NCI-H82 treated with DMSO at 0.1 percent for 48 hours (cell line): ENCODE measurements around the gene FOXRED1.
A peak's percentile ranks its signal among the peaks of the same experiment; 100 is the strongest.

Source experiments
- DNase-seq: peaks from one replicate; lab custom pipeline; 2025; ENCODE audit not compliant: unreplicated experiment; lab: John Stamatoyannopoulos, UW

The FOXRED1 gene

DNA sequence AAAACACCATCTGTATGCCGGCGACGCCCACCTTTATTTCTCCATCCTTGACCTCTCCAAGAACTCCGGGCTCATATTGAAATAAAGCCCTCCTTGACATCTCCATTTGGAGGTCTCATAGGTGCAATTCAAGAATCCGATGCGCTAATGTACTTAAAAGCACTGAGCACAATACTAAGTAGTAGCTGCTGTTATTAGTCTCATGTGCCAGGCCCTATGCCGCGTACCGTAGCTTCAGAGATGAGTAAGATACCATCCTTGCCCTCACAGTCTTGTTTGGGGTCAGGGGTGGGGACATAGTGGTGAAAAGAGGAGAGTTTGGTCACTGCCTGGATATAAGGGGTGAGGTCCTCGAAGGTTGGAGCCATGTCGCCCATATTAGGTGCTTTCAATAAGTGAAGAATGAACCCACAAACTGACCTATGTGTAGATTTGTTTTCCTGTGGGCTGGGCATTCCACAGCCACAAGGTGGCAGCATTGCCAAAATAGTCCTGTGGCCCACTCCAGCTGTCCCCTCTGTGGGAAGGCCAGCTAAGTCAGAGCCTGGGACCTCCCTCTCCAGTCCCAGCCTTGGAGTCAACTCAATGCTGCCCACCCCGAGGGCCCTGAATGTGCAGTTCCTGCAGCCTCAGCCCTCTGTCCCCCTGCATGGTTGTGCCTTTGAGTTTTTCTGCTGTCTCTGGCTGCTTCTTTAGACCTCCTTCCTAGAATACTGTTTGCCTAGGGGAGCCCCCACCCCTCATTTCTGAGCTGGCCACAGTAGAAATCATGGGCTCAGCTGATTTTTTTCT is 41.4 kb downstream of the FOXRED1 start:
- DNase-seq = peak; percentile 4

DNA sequence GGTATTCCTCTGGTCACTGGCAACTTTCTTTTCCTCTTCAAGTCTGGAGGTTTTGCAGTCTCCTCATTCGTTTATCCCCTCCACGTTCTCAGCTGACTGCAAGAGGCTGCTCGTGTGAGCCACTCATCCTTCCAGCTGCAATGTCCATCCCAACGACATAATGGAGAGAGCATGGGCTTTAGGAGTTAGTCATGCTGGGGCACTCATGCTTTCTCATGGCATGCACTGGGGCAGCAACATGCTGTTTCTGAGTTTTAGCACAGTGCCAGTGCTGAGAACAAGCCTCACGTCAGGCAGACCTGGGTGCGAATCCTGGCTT is 42.0 kb downstream of the FOXRED1 start:
- no peak for DNase-seq

DNA sequence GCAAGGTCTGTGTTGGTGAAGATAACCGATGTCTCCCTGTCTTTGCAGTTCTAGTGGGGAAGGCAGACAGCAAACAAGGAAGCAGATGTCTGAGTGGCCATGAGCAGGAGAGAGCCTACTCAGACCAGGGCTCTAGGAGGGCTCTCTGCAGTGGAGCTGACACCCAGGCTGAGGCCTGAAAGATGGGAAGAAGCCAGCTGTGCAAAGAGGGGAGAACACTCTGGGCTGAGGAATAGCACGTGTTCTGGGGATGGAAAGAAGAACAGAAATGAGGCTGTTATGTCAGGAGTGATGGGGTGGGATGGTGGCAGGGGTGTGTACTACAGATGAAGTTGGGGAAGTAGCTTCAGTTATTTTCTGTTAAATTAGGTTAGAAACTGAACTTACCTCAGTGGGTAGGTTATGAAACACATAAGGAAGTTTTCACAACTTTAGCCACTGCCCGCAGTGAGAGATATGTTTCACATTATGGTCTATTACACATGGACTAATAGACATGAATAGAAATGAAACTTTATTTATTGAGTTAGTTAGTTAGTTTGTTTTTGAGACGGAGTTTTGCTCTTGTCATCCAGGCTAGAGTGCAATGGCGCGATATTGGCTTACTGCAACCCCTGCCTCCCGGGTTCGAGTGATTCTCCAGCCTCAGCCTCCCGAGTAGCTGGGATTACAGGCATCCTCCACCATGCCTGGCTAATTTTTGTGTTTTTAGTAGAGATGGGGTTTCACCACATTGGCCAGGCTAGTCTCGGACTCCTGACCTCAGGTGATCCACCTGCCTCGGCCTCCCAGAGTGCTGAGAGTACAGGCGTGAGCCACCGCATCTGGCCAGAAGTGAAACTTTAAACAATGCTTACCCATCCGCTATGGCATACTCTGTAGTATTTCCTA is 42.7 kb downstream of the FOXRED1 start:
- no peak for DNase-seq

DNA sequence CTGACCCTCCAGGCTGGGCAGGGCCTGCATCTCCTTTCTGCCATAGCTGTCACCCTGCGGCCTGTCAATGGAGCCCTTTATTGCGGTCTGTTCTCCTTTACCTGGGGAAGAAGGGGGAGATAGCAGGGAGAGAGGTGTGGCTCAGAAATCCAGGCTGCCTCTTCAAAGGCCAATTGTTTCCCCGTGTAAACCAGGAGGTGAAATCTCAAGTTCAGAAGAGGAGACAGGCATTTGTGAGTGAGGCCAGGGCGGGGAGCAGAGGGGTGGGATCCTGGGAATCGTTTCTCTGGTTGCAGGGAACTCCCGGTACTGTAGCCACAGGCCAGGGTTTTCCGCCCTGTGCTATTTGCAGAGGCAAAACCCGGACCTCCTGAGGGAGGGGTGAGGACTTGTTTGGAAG is 44.0 kb downstream of the FOXRED1 start:
- DNase-seq = no peak

DNA sequence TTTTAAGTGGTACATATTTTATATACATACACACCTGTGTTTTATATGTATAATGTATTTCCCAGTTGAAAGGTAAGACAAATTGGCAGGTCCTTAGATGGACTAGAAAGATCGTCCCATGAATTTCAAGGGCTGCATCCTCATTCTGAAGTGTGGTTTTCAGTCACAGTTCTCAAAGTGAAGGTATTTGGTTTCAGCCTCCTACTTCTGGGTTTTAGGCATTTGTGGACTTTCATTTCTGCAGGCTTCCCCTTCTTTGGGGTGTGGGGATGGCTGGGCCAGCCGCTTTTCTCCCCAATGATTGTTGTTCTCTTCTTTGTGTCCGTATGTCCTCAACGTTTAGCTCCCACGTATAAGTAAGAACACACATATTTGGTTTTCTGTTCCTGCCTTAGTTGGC is 44.9 kb downstream of the FOXRED1 start:
- DNase-seq = no peak

DNA sequence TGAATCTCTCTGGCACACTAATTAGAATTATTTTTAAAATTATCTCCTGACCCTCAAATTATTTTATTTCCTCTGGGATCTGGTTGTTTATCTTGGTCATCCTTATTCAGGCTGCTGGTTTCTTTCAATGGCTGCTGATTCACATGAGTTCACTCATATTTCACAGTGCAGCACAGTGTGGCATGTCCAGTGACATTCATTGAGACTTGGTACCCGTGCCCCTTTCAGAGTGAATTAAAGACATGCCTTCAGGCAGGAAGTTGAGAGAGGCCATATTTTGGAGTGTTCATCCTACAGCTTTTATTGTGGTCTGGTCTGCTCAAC is 48.4 kb downstream of the FOXRED1 start:
- DNase-seq = no peak

DNA sequence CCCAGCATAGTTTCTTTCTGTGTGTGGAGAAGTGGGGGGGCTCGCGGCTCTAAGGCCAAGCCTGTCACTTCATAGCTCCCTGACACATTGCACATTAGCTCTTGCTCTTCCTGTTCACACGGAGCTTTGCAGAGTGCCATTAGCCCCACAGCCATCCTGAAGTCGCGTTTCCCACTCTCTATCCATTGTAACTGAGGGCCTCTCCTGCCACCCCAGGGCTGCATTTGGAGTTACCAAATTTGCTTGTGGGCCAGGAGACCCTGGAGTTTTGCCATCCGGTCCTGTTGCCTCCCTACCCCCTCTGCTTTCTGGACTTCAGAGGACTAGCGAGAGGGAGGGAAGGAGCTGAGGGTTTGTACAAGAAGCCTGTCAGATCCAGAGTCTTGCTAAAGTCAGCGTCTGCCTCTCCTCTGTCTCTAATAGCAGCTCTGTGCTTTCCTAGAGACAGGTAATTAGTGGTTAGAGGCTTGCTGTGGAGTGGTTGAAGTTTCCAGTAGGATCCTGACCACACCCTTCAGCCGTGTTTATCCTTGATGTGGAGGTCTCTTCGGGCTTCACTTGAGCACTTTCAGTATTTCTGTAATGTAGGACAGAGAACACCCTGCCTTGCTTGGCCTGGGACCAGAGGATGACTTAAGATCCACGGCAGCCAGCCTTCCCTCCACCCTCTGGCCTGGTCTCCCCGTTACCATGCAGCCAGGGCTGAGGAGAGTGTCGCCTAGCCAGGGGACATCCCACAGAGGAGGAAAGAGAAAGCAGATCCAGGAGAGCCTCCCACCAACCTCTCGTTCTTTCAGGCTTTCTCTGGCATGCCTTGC is 49.0 kb downstream of the FOXRED1 start:
- no peak for DNase-seq

DNA sequence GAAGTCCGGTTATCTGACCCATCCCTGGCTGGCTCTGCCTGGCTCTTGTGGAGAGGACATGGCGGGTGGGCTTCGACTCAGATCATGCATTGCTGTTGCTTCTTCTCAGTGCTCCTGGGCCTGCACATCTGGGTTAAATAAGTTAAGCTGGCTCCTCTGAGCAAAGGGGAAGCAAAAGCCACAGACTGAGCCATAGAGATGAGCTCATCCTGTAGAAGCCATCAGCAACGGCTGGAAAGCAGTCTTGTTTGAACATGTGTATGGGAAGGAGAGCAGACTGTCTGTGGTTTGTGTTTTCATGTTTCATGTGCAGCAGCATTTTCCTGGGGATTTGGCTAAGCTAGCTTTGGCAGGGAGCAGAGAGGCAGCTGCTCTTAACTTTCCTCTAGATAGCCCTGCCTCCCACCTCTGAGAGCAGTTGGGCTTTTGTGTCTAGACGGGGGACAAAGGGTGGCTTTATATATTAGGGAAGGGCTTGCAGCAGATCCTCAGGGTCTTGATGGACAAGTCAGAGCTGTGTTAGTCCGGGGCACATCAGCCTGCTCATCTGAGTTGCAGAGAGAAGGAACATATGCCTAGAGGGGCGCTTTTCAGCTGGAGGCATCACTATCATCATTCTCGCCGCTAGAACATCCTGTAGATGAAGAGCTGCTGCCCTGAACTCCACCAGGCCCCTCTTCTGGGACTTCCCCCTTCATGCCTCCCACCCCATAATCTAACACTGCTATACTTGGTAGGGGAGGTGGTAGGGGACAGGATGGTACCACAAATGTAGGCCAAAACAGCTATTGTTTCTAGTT is 49.8 kb downstream of the FOXRED1 start:
- DNase-seq = no peak

DNA sequence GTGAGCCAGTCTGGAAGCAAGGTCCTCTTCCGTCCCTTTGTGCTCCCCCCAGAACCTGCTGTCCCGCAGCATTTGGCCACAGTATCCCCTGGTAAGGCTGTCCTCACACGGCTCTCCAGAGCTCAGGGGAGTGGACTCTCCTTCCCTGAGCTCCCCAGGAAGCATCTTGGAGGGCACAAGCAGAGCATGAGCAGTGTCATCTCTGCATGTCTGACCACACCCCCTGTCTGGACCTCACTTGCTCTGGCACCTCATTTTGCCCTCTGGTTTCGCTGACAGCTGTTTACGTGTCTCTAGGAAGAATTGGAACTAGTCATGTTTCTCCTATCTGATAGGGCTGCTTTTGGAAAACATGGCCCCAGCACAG is 50.4 kb downstream of the FOXRED1 start:
- DNase-seq = no peak

DNA sequence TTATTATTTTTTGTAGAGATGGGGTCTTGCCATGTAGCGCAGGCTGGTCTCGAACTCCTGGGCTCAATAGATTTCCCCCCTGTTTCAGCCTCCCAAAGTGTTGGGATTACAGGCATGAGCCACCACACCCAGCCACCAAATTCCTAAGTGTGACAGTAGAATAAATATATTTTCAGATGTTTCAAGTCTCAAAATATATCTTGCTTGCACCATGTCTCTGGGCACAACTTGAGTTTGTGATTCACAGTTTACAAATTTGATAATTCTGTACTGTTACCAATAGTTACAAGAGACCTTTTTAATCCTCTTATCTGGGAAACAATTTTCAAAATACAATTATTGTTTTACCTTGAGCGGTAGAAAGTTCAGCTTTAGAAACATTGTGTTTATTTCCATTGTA is 54.0 kb downstream of the FOXRED1 start:
- no peak for DNase-seq

DNA sequence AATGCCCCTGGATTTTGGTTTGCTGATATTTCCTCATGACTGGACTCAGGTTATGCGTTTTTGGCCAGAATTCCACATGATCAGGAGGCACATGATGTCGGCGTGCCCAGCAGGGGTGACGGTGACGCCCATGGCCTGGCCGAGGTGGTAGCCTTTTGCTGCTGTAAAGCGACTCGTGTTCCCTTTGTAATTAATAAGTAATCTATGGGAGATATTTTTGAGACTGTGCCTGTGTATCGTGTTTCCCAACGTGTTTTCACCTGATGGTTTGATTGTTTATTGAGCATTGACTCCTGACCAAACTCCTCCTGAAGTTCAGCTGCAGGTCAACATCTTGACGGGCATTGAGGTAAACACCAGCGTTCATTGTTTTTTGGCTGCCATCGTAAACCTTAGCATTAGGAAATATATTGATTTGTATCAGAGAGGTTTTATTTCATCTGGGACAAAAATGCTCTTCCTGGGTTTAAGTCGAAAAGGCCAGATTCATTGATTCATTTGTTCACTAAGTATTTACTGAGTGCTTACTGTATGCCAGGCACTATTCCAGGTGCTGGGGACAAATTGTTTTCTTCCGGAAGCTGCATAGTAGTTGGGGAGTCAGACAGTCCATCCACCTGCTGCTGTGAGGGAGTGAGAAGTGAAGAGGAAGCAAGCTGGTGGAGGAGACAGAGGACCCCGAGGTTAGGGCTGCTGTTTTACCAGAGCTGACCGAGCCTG is 58.5 kb downstream of the FOXRED1 start:
- DNase-seq = no peak
